C4-2B (cell line): ENCODE data around the gene PDZD2.

Experiments used
- H3K27ac ChIP-seq: fragments of 450-650 bp; 2 replicates; pipeline ENCODE4 v1.5.1; 2017
- CTCF ChIP-seq: fragments of 450-650 bp; conservative IDR thresholded peaks from 2 replicates; pipeline ENCODE4 v1.5.1; 2017; ENCODE audit warnings: mild to moderate bottlenecking
- ZFX ChIP-seq: fragments of 450-650 bp; IDR thresholded peaks from 2 replicates; pipeline ENCODE4 v1.6.1; 2017

PDZD2 gene

GRCh38 chr5:31809050-31809870 is 170.3 kb downstream of the PDZD2 start:
- no peak overlapping the region for H3K27ac ChIP-seq
- TF ChIP-seq CTCF, result peak; percentile 90
- no peak for TF ChIP-seq ZFX

- no peak for TF ChIP-seq CTCF
- TF ChIP-seq ZFX, result no peak
- H3K27ac ChIP-seq, result no peak overlapping the region
Observed at GRCh38 chr5:31811210-31811609, 172.3 kb downstream of the PDZD2 start.

DNA sequence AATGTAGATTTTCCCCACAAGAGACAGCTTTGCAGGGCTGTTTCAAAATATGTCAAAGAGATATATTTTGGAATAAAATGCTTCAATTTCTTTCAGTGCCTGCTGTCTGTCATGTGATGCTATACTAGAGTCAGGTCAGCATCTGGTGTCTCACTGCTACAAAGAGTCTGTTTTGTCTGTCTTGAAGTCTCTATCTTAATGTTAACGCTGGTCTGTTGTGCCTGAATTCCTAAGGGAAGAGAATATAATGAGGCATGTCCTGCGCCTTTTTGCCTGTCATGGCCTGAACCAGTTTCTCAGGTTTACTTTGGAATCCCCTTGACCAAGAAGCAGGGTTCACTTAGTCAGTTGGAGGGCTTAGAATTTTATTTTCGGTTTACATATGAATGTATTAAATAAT is 176.4 kb downstream of the PDZD2 start:
- no peak for TF ChIP-seq CTCF
- no peak for TF ChIP-seq ZFX

GRCh38 chr5:31819926-31820516 is 181.1 kb downstream of the PDZD2 start:
- TF ChIP-seq ZFX (no peak), CTCF (no peak)
- H3K27ac ChIP-seq, result no peak overlapping the region

More for the DNA sequence above, 176.4 kb downstream of the PDZD2 start:
- H3K27ac ChIP-seq, result no peak overlapping the region

GRCh38 chr5:31823472-31823871 is 184.5 kb downstream of the PDZD2 start:
- TF ChIP-seq ZFX, result no peak
- no peak for TF ChIP-seq CTCF

GRCh38 chr5:31824869-31825517 is 186.1 kb downstream of the PDZD2 start:
- H3K27ac ChIP-seq, result no peak overlapping the region
- TF ChIP-seq ZFX (no peak), CTCF (no peak)

More at GRCh38 chr5:31823472-31823871, 184.5 kb downstream of the PDZD2 start:
- H3K27ac ChIP-seq, result no peak overlapping the region
